Measurements from ENCODE around the gene CHST12.
"Not testable (repeated sequence)": the region's sequence is repeated elsewhere in the genome, so short reads cannot be mapped to it uniquely, and the experiment has no call there.

Gene CHST12

DNA sequence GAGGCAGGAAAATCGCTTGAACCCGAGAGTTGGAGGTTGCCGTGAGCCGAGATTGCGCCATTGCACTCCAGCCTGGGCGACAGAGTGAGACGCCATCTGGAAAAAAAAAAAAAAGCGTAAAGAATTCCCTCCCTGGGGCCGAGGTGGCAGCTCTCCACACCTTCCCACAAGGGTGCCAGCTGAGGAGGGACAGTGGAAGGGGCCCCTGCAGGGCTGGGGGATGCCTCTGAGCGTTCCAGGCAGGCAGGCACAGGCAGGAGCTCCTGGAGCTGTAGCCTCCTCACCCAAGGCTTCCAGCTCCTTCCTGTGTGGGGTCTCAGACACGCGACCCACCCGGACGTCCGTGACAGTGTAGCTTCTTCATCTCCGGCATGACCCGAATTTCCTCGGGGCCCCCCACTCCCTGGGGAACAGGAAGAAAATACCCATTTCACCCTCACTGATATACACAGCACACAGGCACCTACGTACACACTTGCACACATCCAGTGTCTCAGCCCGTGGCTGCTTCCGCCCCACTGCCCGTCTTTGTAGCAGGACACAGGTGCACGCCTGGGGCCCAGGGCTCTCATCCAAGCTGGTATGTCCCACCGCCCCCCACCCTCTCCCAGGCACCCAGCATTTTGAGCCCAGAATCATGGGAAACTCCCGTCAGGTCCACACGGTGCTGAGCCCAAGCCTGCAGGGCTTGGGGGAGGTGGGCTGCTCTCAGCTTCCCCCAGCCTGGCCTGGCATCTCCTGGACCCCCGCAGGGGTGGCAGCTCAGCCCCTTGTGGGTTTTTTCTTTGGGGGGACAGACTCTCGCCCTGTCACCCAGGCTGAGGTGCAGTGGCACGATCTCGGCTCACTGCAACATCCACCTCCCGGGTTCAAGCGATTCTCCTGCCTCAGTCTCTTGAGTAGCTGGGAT, 47.0 kb downstream of the CHST12 start:
- H3K9me3 Mint-ChIP-seq = peaks cover 4% of the 10 kb centered on the region
- no peak overlapping the region for H3K4me3 Mint-ChIP-seq
- H3K27me3 Mint-ChIP-seq (ENCODE audit: low read depth) = peaks cover 3% of the 10 kb centered on the region
- H3K27ac Mint-ChIP-seq = no peak overlapping the region
- TF ChIP-seq CTCF (IDR thresholded peaks at IDR 0.05; ENCODE audit: unreplicated experiment in 3 of 3) = no peak
- H3K36me3 Mint-ChIP-seq (ENCODE audit: low read depth) = no peaks in the 10 kb centered on the region
- H3K4me1 Mint-ChIP-seq = no peaks in the 10 kb centered on the region

DNA sequence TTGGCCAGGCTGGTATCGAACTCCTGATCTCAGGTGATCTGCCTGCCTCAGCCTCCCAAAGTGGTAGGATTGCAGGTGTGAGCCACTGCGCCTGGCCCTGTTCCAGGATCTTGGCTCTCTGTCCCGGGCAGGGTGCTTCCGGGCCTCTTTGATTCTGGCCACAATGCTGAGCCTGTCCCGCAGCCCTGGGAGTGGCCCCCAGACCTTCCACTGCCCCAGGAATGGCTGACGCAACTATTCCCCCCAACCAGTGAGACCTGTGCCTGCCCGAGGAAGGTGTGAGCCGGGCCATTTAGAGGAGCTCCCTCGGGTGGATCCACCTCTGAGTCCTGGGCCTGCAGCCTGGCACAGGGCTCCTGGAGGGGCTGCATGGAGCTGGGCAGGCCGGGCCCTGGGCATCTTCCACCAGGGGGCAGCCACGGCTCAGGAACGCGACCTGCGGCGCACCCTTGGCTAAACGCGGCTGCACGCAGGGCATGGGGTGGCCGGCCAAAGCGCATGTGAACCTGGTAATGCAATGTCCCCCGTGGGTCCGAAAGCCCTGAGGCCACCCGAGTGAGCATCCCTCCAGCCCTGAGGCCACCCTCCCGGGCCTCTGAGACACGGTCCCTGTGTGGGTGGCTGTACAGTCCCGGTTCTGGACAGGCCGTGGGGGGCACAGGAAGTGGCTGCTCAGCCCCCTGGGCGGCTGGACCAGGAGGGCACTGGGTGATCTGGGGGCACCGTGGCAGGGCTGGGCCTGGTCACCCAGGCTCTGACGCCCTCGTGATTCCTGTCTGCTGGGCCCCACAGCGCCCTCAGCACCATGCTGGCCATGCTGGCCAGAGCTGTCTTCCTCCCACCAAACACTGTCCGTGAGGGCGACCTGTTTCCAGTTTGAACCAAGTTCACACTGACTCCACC, 48.0 kb downstream of the CHST12 start:
- no peaks in the 10 kb centered on the region for H3K36me3 Mint-ChIP-seq (ENCODE audit: low read depth)
- peaks cover 3% of the 10 kb centered on the region for H3K27me3 Mint-ChIP-seq (ENCODE audit: low read depth)
- TF ChIP-seq CTCF (IDR thresholded peaks at IDR 0.05; ENCODE audit: unreplicated experiment in 3 of 3) = peak; percentile 84 to 89 (median 88)
- no peak overlapping the region for H3K27ac Mint-ChIP-seq
- H3K4me1 Mint-ChIP-seq = no peaks in the 10 kb centered on the region
- peaks cover 10% of the 10 kb centered on the region for H3K9me3 Mint-ChIP-seq
- H3K4me3 Mint-ChIP-seq = peak overlapping the region in 2 of 3 experiments; percentile 21 to 32

- no peak for TF ChIP-seq CTCF (IDR thresholded peaks at IDR 0.05; ENCODE audit: unreplicated experiment in 3 of 3)
- Mint-ChIP-seq H3K27ac (no peak overlapping the region), H3K36me3 (ENCODE audit: low read depth) (no peaks in the 10 kb centered on the region), H3K4me1 (no peaks in the 10 kb centered on the region), H3K4me3 (peak overlapping the region in 2 of 3 experiments; percentile 21 to 32), H3K9me3 (peaks cover 14% of the 10 kb centered on the region), H3K27me3 (ENCODE audit: low read depth) (peaks cover 3% of the 10 kb centered on the region)
These were observed 48.7 kb downstream of the CHST12 start for GRCh38 chr7:2452074-2452507.

- peaks cover 3% of the 10 kb centered on the region for H3K27me3 Mint-ChIP-seq (ENCODE audit: low read depth)
- no peaks in the 10 kb centered on the region for H3K36me3 Mint-ChIP-seq (ENCODE audit: low read depth)
- no peaks in the 10 kb centered on the region for H3K4me1 Mint-ChIP-seq
- H3K4me3 Mint-ChIP-seq = no peak overlapping the region
- no peak for TF ChIP-seq CTCF (IDR thresholded peaks at IDR 0.05; ENCODE audit: unreplicated experiment in 3 of 3)
- H3K27ac Mint-ChIP-seq = no peak overlapping the region
- peaks cover 14% of the 10 kb centered on the region for H3K9me3 Mint-ChIP-seq
These were observed 49.3 kb downstream of the CHST12 start for GRCh38 chr7:2452643-2453270.

- not testable (repeated sequence) for H3K4me1 Mint-ChIP-seq; H3K36me3 Mint-ChIP-seq (ENCODE audit: low read depth); H3K27me3 Mint-ChIP-seq (ENCODE audit: low read depth); H3K4me3 Mint-ChIP-seq; H3K27ac Mint-ChIP-seq
- H3K9me3 Mint-ChIP-seq = peaks cover 14% of the 10 kb centered on the region
These were observed 50.4 kb downstream of the CHST12 start for GRCh38 chr7:2453849-2454248.

- no peak overlapping the region for H3K4me3 Mint-ChIP-seq
- H3K36me3 Mint-ChIP-seq (ENCODE audit: low read depth) = no peaks in the 10 kb centered on the region
- H3K27me3 Mint-ChIP-seq (ENCODE audit: low read depth) = no peaks in the 10 kb centered on the region
- no peak overlapping the region for H3K27ac Mint-ChIP-seq
- H3K9me3 Mint-ChIP-seq = peaks cover 14% of the 10 kb centered on the region
- TF ChIP-seq CTCF (IDR thresholded peaks at IDR 0.05; ENCODE audit: unreplicated experiment in 3 of 3) = no peak
- no peaks in the 10 kb centered on the region for H3K4me1 Mint-ChIP-seq
These were observed 56.3 kb downstream of the CHST12 start for GRCh38 chr7:2459674-2460073.

Measured in nephron (organoid).